SK-N-SH (cell line): Measurements from ENCODE around the gene COL12A1. TPM values are rescaled to one million over a fixed set of nuclear protein-coding genes. Genes with fewer than 3 reads are reported as not detected.

Experiments used
- CTCF ChIA-PET: fragments of 300-600, 350-600 bp; formaldehyde crosslinking; extraction: SDS; loops from one replicate; lab custom pipeline; 2021; lab: Yijun Ruan, JAX
- POLR2A ChIA-PET: fragments of 350-600 bp; sonication (Branson Sonifier 250); formaldehyde crosslinking; extraction: SDS; loops from one replicate; lab custom pipeline; 2020; ENCODE audit warnings: antibody characterized with exemption, inconsistent platforms; lab: Yijun Ruan, JAX
- DNase-seq: peaks from one replicate; pipeline ENCODE4 v3.0.0; 2012
- H2AFZ ChIP-seq: fragments of 200-600 bp; sonication (generic); 2 replicates; pipeline ENCODE4 v1.8.1; 2016; ENCODE audit warnings: antibody characterized with exemption, mild to moderate bottlenecking, low read depth
- H3F3A ChIP-seq: fragments of 200-600 bp; sonication (generic); replicated peaks from 2 replicates; pipeline ENCODE3; 2016; ENCODE audit warnings: antibody characterized with exemption, mild to moderate bottlenecking; ENCODE audit not compliant: insufficient read depth
- H3K27ac ChIP-seq, 2 experiments: fragments of 200-500 bp in 1 of 2; fragments of 200-600 bp in 1 of 2; sonication (Bioruptor generic) in 1 of 2; sonication (generic), shearing (Covaris generic) in 1 of 2; 2 replicates each; pipeline versions ENCODE4 v1.5.1 to v1.6.1; 2014 to 2016; ENCODE audit warnings: low read depth in 2 of 2, inconsistent platforms in 1 of 2, low read length in 1 of 2, mild to moderate bottlenecking in 1 of 2, mixed read lengths in 1 of 2
- H3K27me3 ChIP-seq: fragments of 200-600 bp; sonication (generic), shearing (Covaris generic); 2 replicates; pipeline ENCODE4 v1.6.1; 2016; ENCODE audit warnings: mixed run types; ENCODE audit not compliant: insufficient read depth
- H3K36me3 ChIP-seq, 2 experiments: fragments of 200-500 bp in 1 of 2; fragments of 200-600 bp in 1 of 2; sonication (Bioruptor generic) in 1 of 2; sonication (generic) in 1 of 2; replicated peaks in 1 of 2; 2 replicates each; pipeline versions ENCODE3 to v1.5.1; 2014 to 2016; ENCODE audit warnings: low read length in 1 of 2, mild to moderate bottlenecking in 1 of 2; ENCODE audit not compliant: insufficient read depth in 2 of 2, control insufficient read depth in 1 of 2
- H3K4me1 ChIP-seq, 2 experiments: fragments of 200-500 bp in 1 of 2; fragments of 200-600 bp in 1 of 2; sonication (Bioruptor generic) in 1 of 2; sonication (generic), shearing (Covaris generic) in 1 of 2; 2 replicates each; pipeline versions ENCODE4 v1.5.1 to v1.6.1; 2014 to 2016; ENCODE audit warnings: low read depth in 1 of 2, low read length in 1 of 2, mixed run types in 1 of 2; ENCODE audit not compliant: insufficient read depth in 2 of 2, control insufficient read depth in 1 of 2
- H3K4me2 ChIP-seq: fragments of 200-600 bp; sonication (generic), shearing (Covaris generic); 2 replicates; pipeline ENCODE4 v1.6.1; 2017; ENCODE audit warnings: mixed run types
- H3K4me3 ChIP-seq, 2 experiments: fragments of 200-500 bp in 1 of 2; fragments of 200-600 bp in 1 of 2; sonication (Bioruptor generic) in 1 of 2; sonication (generic), shearing (Covaris generic) in 1 of 2; 2 replicates each; pipeline versions ENCODE4 v1.5.1 to v1.8.1; 2014 to 2016; ENCODE audit warnings: low read depth in 2 of 2, inconsistent platforms in 1 of 2, low read length in 1 of 2, mild to moderate bottlenecking in 1 of 2, mixed read lengths in 1 of 2, moderate library complexity in 1 of 2
- H3K79me2 ChIP-seq: fragments of 200-600 bp; sonication (generic); 2 replicates; pipeline ENCODE4 v1.8.1; 2017; ENCODE audit warnings: mild to moderate bottlenecking; ENCODE audit not compliant: insufficient read depth
- H3K9ac ChIP-seq: fragments of 200-600 bp; sonication (generic); 2 replicates; pipeline ENCODE4 v1.6.1; 2017; ENCODE audit warnings: mixed run types
- H3K9me2 ChIP-seq: fragments of 200-600 bp; sonication (generic); 2 replicates; pipeline ENCODE4 v1.6.1; 2017; ENCODE audit warnings: mixed run types
- H3K9me3 ChIP-seq: fragments of 200-600 bp; sonication (generic); 2 replicates; pipeline ENCODE4 v1.6.1; 2017; ENCODE audit warnings: mixed run types, mild to moderate bottlenecking, moderate library complexity
- H4K20me1 ChIP-seq: fragments of 200-600 bp; sonication (generic); 2 replicates; pipeline ENCODE4 v1.6.1; 2017; ENCODE audit warnings: mild to moderate bottlenecking, mixed run types; ENCODE audit not compliant: insufficient read depth
- EP300 ChIP-seq, 2 experiments: IDR thresholded peaks; 2 replicates each; pipeline versions ENCODE4 v1.4.0 to v1.6.1; 2012; ENCODE audit warnings: borderline replicate concordance in 1 of 2, low read depth in 1 of 2, low read length in 1 of 2
- FOXJ3 ChIP-seq: sonication (generic); formaldehyde crosslinking; IDR thresholded peaks from 2 replicates; pipeline ENCODE4 v1.5.1; 2020; ENCODE audit warnings: mild to moderate bottlenecking, missing genetic modification reagents
- JUND ChIP-seq: IDR thresholded peaks from 2 replicates; pipeline ENCODE4 v1.4.0; 2012
- NFIC ChIP-seq: IDR thresholded peaks from 2 replicates; pipeline ENCODE4 v1.4.0; 2012; ENCODE audit warnings: borderline replicate concordance
- NRF1 ChIP-seq: IDR thresholded peaks from 2 replicates; pipeline ENCODE4 v1.6.1; 2012; ENCODE audit warnings: low read depth, mild to moderate bottlenecking, low read length
- RCOR1 ChIP-seq: fragments of 150-350 bp; IDR thresholded peaks from 2 replicates; pipeline ENCODE4 v1.6.1; 2017; ENCODE audit warnings: antibody characterized with exemption, low read length
- RFX5 ChIP-seq: IDR thresholded peaks from 2 replicates; pipeline ENCODE4 v1.6.1; 2012; ENCODE audit warnings: mild to moderate bottlenecking, improper control_type of control experiment, low read length
- RXRA ChIP-seq: IDR thresholded peaks from 2 replicates; pipeline ENCODE4 v1.4.0; 2012; ENCODE audit warnings: low read depth, mild to moderate bottlenecking, borderline replicate concordance
- SMC3 ChIP-seq: IDR thresholded peaks from 2 replicates; pipeline ENCODE4 v1.6.1; 2012; ENCODE audit warnings: low read depth, low read length, improper control_type of control experiment
- TAF1 ChIP-seq: IDR thresholded peaks from 2 replicates; pipeline ENCODE4 v1.6.1; 2012; ENCODE audit warnings: low read depth, mild to moderate bottlenecking, low read length, moderate library complexity, borderline replicate concordance
- TCF12 ChIP-seq: IDR thresholded peaks from 2 replicates; pipeline ENCODE4 v1.4.0; 2012
- TEAD4 ChIP-seq: IDR thresholded peaks from 2 replicates; pipeline ENCODE4 v1.4.0; 2012; ENCODE audit warnings: mild to moderate bottlenecking, borderline replicate concordance; ENCODE audit not compliant: insufficient read depth
- YY1 ChIP-seq: IDR thresholded peaks from 2 replicates; pipeline ENCODE4 v1.4.0; 2012; ENCODE audit warnings: low read depth, mild to moderate bottlenecking
- WGBS: methylation state at CpG from one replicate; pipeline ENCODE4 v1.1.6; 2017; ENCODE audit warnings: low lambda C conversion rate; 5-methylcytosine and 5-hydroxymethylcytosine counted together
- polyA plus RNA-seq, 3 experiments: library from polyadenylated mRNA; depleted of rRNA; stranded (reverse); fragments of >200 nt; gene quantifications; 2 replicates each; pipeline ENCODE4 v1.2.3, GENCODE V29; 2012

The COL12A1 gene
- polyA plus RNA-seq, 1 of the 3 experiments (the other 2 are of a cell fraction): 0.03 TPM

DNA sequence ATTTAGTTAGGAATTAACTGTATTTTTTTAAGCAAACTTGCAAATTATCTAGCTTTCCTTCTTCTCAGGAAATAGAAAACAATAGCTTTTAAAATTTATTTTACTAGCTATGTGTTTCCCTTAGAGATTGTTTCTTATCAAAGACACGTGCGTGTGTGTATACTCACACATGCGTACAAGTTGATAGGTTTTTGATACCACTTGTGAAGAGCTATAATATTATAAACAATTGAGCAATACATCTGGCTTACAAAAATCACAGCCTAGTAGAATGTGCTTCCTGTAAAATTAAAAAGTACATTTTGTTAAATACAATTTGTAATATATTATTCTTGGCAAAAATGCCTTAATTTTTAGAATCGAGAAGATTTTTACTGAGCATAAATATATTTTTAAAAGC lies 33.9 kb downstream of the COL12A1 start:
- no peak for DNase-seq
- Histone ChIP-seq H3K9me3 (no peaks in the 10 kb centered on the region), H3K27ac (no peak overlapping the region)
- no peak for TF ChIP-seq RCOR1
- TF ChIP-seq NFIC: no peak
- no peak for TF ChIP-seq TCF12
- no peak for TF ChIP-seq FOXJ3
- TF ChIP-seq SMC3: no peak
- TF ChIP-seq EP300 (IDR thresholded peaks at IDR 0.05; ENCODE audit: borderline replicate concordance in 1 of 2, low read depth in 1 of 2, low read length in 1 of 2): no peak
- no peak for TF ChIP-seq RFX5
- TF ChIP-seq NRF1: no peak
- TF ChIP-seq RXRA: no peak
- TF ChIP-seq TEAD4: no peak
- no peak for TF ChIP-seq YY1
- TF ChIP-seq, all 33 proteins: peak for 0
- Histone ChIP-seq H3K9ac (no peak overlapping the region), H2AFZ (no peak overlapping the region), H3K36me3 (no peaks in the 10 kb centered on the region), H3K79me2 (no peaks in the 10 kb centered on the region), H3K4me1 (no peaks in the 10 kb centered on the region), H3K4me2 (no peak overlapping the region), H3K27me3 (peaks cover 17% of the 10 kb centered on the region; the same call in 1 of the 2 replicates), H3F3A (no peaks in the 10 kb centered on the region), H3K4me3 (no peak overlapping the region), H4K20me1 (no peaks in the 10 kb centered on the region), H3K9me2 (no peaks in the 10 kb centered on the region)
- 9% methylated on average over 4 of the region's 4 CpGs for WGBS
- POLR2A ChIA-PET: no interaction called here
- CTCF ChIA-PET: interaction anchor here (1.9 to 2.5 kb wide), 3 partner anchors 11 to 37 kb away, joined by 5 to 8 read pairs (median 8); no protein-coding TSS in a partner anchor

GRCh38 chr6:75171567-75171966 lies 34.3 kb downstream of the COL12A1 start:
- no peaks in the 10 kb centered on the region for H4K20me1 ChIP-seq
- no peak overlapping the region for H3K4me2 ChIP-seq
- no peaks in the 10 kb centered on the region for H3K79me2 ChIP-seq
- H3K36me3 ChIP-seq: no peaks in the 10 kb centered on the region
- no peaks in the 10 kb centered on the region for H3K9me2 ChIP-seq
- H3F3A ChIP-seq: no peaks in the 10 kb centered on the region
- no peak overlapping the region for H2AFZ ChIP-seq
- H3K9ac ChIP-seq: no peak overlapping the region
- no peak for DNase-seq
- no peaks in the 10 kb centered on the region for H3K9me3 ChIP-seq
- TF ChIP-seq RCOR1 (no peak), TAF1 (no peak), SMC3 (no peak), JUND (no peak)
- 10% methylated on average over 2 of the region's 2 CpGs for WGBS
- H3K4me3 ChIP-seq: no peak overlapping the region
- POLR2A ChIA-PET: no interaction called here
- CTCF ChIA-PET: interaction anchor here (1.9 kb wide), 1 partner anchor 11 kb away, joined by 5 read pairs; no protein-coding TSS in a partner anchor
- no peaks in the 10 kb centered on the region for H3K4me1 ChIP-seq
- peaks cover 17% of the 10 kb centered on the region; the same call in 1 of the 2 replicates for H3K27me3 ChIP-seq
- no peak overlapping the region for H3K27ac ChIP-seq
